Measurements from ENCODE around the gene MBNL1.

MBNL1 gene

GRCh38 chr3:152446495-152446894, 177.8 kb downstream of the MBNL1 start:
- Histone ChIP-seq H3K4me1 (ENCODE audit: control insufficient read depth, insufficient read depth, low read length) (no peaks in the 10 kb centered on the region), H3K9me3 (ENCODE audit: control insufficient read depth, insufficient read depth, low read depth, low read length) (no peaks in the 10 kb centered on the region), H3K36me3 (ENCODE audit: control insufficient read depth in 2 of 2, insufficient read depth in 1 of 2, low read length in 2 of 2) (peaks cover 0 to 17% of the 10 kb centered on the region in 2 experiments; a peak in 1 of 3 replicates), H3K27ac (ENCODE audit: extremely low read depth, low read depth, low read length) (no peak overlapping the region), H3K4me3 (ENCODE audit: low read depth, low read length) (no peak overlapping the region)
- POLR2A ChIA-PET, result interaction anchor here (0.7 kb wide), 1 partner anchor 11 kb away, joined by 3 read pairs; no protein-coding TSS in a partner anchor
- TF ChIP-seq OVOL3 (tag by site-specific recombination; IDR thresholded peaks at IDR 0.05) (no peak), ZSCAN5A (tag by site-specific recombination; IDR thresholded peaks at IDR 0.05) (no peak), ZBTB48 (tag by site-specific recombination; IDR thresholded peaks at IDR 0.05) (no peak), TSHZ1 (tag by site-specific recombination; IDR thresholded peaks at IDR 0.05; ENCODE audit: borderline replicate concordance) (no peak), ZNF202 (tag by site-specific recombination; IDR thresholded peaks at IDR 0.05; ENCODE audit: borderline replicate concordance) (no peak), ZNF529 (tag by site-specific recombination; IDR thresholded peaks at IDR 0.05; ENCODE audit: insufficient replicate concordance) (no peak), ZNF654 (tag by site-specific recombination; IDR thresholded peaks at IDR 0.05; ENCODE audit: low read depth) (no peak), BCL6B (tag by site-specific recombination; IDR thresholded peaks at IDR 0.05) (no peak), ZNF785 (tag by site-specific recombination; IDR thresholded peaks at IDR 0.05) (no peak), ZNF121 (tag by site-specific recombination; IDR thresholded peaks at IDR 0.05) (no peak), ZNF223 (tag by site-specific recombination; IDR thresholded peaks at IDR 0.05) (no peak), ZNF26 (tag by site-specific recombination; IDR thresholded peaks at IDR 0.05) (no peak), ZNF843 (tag by site-specific recombination; IDR thresholded peaks at IDR 0.05) (no peak), ZNF292 (tag by site-specific recombination; IDR thresholded peaks at IDR 0.05; ENCODE audit: borderline replicate concordance, low read depth) (no peak), PATZ1 (tag by site-specific recombination; IDR thresholded peaks at IDR 0.05) (no peak), ZNF521 (tag by site-specific recombination; IDR thresholded peaks at IDR 0.05) (no peak), ZFP69B (tag by site-specific recombination; IDR thresholded peaks at IDR 0.05) (no peak)
- CTCF ChIA-PET, result interaction anchor here (0.6 to 1.5 kb wide), 2 partner anchors 375 to 517 kb away, joined by 3 to 5 read pairs; no protein-coding TSS in a partner anchor

Data from HEK293 (cell line).